SK-N-SH (cell line): Measurements from ENCODE around the gene PARN.

Experiments used
- CHD2 ChIP-seq: fragments of 150-350 bp; IDR thresholded peaks from 2 replicates; pipeline ENCODE4 v1.6.1; 2018; ENCODE audit warnings: low read length; ENCODE audit not compliant: partially characterized antibody
- ELF1 ChIP-seq: IDR thresholded peaks from 2 replicates; pipeline ENCODE4 v1.4.0; 2012
- MEF2A ChIP-seq: IDR thresholded peaks from 2 replicates; pipeline ENCODE4 v1.4.0; 2012; ENCODE audit warnings: low read depth, borderline replicate concordance
- POLR2AphosphoS5 ChIP-seq: IDR thresholded peaks from 2 replicates; pipeline ENCODE4 v1.6.1; 2012; ENCODE audit warnings: low read depth, low read length
- RCOR1 ChIP-seq: fragments of 150-350 bp; IDR thresholded peaks from 2 replicates; pipeline ENCODE4 v1.6.1; 2017; ENCODE audit warnings: antibody characterized with exemption, low read length
- SMC3 ChIP-seq: IDR thresholded peaks from 2 replicates; pipeline ENCODE4 v1.6.1; 2012; ENCODE audit warnings: low read depth, low read length, improper control_type of control experiment
- YY1 ChIP-seq: IDR thresholded peaks from 2 replicates; pipeline ENCODE4 v1.4.0; 2012; ENCODE audit warnings: low read depth, mild to moderate bottlenecking
- TF ChIP-seq, protein P1 (sequence below): fragments of 200-600 bp; sonication (generic); IDR thresholded peaks from 2 replicates; pipeline ENCODE4 v1.6.1; 2017; ENCODE audit warnings: antibody characterized with exemption, mild to moderate bottlenecking, moderate library complexity

DNA sequence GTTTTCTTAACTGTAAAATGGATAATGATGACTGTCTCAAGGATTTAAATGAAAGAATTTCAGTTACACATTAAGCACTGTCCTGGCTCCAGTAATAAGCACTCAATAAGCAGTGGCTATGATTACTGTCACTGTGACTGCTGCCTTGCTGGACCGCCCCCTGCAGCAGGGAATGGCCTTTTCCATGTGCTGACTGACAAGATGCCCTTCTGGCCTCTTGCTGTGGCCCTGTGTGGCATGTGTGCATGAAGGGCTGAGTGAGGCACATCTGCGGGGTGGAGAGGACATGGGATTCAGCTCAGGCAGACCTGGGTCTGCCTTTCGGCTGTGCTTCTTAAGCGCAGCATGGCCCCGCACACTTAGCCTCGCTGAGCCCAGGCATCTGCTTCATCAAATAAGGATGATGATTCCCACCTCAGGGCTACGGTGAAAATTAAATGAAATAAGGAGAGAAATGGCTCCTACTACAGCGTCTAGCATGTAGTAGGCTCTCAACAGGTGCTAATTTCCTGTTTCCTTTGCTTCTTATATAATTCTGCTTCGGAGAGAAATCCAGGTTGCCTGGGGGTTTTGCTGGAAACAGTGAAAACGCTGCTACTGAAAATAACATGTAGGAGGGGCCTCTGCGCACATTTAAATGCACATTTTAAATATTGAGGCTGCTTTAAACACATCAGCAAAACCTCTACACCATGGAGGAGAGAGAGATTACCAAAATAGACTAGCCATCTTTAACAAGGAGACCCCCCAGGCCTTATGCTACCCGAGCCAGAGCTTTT lies 183.9 kb downstream of the PARN start:
- TF ChIP-seq, protein P1, sequence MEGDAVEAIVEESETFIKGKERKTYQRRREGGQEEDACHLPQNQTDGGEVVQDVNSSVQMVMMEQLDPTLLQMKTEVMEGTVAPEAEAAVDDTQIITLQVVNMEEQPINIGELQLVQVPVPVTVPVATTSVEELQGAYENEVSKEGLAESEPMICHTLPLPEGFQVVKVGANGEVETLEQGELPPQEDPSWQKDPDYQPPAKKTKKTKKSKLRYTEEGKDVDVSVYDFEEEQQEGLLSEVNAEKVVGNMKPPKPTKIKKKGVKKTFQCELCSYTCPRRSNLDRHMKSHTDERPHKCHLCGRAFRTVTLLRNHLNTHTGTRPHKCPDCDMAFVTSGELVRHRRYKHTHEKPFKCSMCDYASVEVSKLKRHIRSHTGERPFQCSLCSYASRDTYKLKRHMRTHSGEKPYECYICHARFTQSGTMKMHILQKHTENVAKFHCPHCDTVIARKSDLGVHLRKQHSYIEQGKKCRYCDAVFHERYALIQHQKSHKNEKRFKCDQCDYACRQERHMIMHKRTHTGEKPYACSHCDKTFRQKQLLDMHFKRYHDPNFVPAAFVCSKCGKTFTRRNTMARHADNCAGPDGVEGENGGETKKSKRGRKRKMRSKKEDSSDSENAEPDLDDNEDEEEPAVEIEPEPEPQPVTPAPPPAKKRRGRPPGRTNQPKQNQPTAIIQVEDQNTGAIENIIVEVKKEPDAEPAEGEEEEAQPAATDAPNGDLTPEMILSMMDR: no peak
- TF ChIP-seq SMC3: no peak
- TF ChIP-seq YY1: no peak
- TF ChIP-seq MEF2A: no peak
- TF ChIP-seq POLR2AphosphoS5: no peak
- TF ChIP-seq CHD2: no peak
- TF ChIP-seq RCOR1: no peak
- no peak for TF ChIP-seq ELF1
